ENCODE measurements around the gene PRKRA. TPM values are rescaled to one million over a fixed set of nuclear protein-coding genes. Genes with fewer than 3 reads are reported as not detected.

The PRKRA gene
- total and polyA plus RNA-seq, 9 of the 15 experiments (the other 6 are each of a cell fraction or from before 2014, with no cell fraction given) = 14.1 to 78.1 (median 52.3) TPM

DNA sequence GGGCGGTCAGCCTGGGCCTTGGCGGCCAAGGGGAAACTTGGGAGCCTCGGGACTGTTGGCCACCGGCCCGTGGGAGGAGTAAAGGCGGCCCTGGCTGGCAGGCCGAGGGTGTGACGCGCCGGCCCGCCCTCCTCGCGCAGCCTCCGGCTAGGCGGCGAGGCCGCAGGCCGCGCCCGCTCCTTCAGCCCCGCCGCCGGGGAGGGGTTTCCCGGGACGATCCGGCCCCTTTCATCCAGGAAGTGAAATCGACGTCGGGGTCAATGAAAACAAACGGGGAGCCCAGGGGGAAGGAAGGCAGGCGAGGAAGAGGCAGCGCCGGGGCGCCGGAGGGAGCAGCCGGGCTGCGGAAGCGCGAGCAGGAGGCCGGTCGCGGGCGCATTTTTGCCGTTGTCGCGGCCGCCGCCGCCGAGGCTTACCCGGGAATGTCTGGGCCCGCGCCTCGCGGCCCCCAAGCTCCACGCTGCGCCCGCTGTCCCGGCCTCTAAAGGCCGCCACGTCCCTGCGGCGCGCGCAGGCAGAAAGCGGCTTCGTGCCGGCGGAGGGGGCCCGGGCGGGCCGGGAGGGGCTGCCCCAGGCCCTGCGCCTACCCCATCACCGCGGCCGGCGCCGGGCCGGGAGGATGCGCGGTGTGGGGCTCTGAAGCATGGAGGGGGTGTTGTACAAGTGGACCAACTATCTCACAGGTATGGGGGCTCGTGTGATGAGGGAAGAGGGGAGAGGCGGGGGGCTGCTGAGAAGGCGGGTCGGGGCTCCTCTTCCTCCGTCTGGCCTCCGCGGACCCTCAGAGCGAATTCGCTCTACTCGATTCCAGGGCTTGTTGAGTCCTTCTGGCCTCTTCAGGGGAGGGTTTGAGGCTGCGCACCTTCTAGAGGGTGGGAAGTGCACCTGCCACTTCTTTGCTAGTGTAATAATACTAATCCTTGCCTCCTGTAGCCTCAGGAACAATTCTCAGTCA is 29.5 kb upstream of the PRKRA start, which contains the start of gene PLEKHA3 (continued):
- TF ChIP-seq, protein P1, sequence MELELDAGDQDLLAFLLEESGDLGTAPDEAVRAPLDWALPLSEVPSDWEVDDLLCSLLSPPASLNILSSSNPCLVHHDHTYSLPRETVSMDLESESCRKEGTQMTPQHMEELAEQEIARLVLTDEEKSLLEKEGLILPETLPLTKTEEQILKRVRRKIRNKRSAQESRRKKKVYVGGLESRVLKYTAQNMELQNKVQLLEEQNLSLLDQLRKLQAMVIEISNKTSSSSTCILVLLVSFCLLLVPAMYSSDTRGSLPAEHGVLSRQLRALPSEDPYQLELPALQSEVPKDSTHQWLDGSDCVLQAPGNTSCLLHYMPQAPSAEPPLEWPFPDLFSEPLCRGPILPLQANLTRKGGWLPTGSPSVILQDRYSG (tag; conservative IDR thresholded peaks at IDR 0.05; ENCODE audit: low read depth) = no peak
- TF ChIP-seq SMAD1 (IDR thresholded peaks at IDR 0.05; ENCODE audit: low read depth, low read length, partially characterized antibody) (peak; percentile 14), ZFP30 (CRISPR knock-in tag; IDR thresholded peaks at IDR 0.05; ENCODE audit: borderline replicate concordance) (no peak), SMARCE1 (IDR thresholded peaks at IDR 0.05) (no peak), SMAD4 (CRISPR knock-in tag; conservative IDR thresholded peaks at IDR 0.05) (peak; percentile 90), HMGN3 (IDR thresholded peaks at IDR 0.05; ENCODE audit: borderline replicate concordance, extremely low read depth, insufficient read length, low read depth, low read length) (peak; percentile 85), TAF1 (IDR thresholded peaks at IDR 0.05; ENCODE audit: control insufficient read depth, extremely low read depth, insufficient read depth, low read length, severe bottlenecking) (peak; percentile 73), MAZ (CRISPR knock-in tag; conservative IDR thresholded peaks at IDR 0.05 in 1 of 2, IDR thresholded peaks at IDR 0.05 in 1 of 2) (peak; percentile 72 to 80)
- TF ChIP-seq, protein P2, sequence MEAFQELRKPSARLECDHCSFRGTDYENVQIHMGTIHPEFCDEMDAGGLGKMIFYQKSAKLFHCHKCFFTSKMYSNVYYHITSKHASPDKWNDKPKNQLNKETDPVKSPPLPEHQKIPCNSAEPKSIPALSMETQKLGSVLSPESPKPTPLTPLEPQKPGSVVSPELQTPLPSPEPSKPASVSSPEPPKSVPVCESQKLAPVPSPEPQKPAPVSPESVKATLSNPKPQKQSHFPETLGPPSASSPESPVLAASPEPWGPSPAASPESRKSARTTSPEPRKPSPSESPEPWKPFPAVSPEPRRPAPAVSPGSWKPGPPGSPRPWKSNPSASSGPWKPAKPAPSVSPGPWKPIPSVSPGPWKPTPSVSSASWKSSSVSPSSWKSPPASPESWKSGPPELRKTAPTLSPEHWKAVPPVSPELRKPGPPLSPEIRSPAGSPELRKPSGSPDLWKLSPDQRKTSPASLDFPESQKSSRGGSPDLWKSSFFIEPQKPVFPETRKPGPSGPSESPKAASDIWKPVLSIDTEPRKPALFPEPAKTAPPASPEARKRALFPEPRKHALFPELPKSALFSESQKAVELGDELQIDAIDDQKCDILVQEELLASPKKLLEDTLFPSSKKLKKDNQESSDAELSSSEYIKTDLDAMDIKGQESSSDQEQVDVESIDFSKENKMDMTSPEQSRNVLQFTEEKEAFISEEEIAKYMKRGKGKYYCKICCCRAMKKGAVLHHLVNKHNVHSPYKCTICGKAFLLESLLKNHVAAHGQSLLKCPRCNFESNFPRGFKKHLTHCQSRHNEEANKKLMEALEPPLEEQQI (IDR thresholded peaks at IDR 0.05) = no peak
- TF ChIP-seq, protein P3, sequence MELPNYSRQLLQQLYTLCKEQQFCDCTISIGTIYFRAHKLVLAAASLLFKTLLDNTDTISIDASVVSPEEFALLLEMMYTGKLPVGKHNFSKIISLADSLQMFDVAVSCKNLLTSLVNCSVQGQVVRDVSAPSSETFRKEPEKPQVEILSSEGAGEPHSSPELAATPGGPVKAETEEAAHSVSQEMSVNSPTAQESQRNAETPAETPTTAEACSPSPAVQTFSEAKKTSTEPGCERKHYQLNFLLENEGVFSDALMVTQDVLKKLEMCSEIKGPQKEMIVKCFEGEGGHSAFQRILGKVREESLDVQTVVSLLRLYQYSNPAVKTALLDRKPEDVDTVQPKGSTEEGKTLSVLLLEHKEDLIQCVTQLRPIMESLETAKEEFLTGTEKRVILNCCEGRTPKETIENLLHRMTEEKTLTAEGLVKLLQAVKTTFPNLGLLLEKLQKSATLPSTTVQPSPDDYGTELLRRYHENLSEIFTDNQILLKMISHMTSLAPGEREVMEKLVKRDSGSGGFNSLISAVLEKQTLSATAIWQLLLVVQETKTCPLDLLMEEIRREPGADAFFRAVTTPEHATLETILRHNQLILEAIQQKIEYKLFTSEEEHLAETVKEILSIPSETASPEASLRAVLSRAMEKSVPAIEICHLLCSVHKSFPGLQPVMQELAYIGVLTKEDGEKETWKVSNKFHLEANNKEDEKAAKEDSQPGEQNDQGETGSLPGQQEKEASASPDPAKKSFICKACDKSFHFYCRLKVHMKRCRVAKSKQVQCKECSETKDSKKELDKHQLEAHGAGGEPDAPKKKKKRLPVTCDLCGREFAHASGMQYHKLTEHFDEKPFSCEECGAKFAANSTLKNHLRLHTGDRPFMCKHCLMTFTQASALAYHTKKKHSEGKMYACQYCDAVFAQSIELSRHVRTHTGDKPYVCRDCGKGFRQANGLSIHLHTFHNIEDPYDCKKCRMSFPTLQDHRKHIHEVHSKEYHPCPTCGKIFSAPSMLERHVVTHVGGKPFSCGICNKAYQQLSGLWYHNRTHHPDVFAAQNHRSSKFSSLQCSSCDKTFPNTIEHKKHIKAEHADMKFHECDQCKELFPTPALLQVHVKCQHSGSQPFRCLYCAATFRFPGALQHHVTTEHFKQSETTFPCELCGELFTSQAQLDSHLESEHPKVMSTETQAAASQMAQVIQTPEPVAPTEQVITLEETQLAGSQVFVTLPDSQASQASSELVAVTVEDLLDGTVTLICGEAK (IDR thresholded peaks at IDR 0.05) = peak; percentile 52; the same call in 1 of the 2 replicates
- TF ChIP-seq, protein P3 (CRISPR knock-in tag; IDR thresholded peaks at IDR 0.05) = no peak

Measured in K562 (cell line).